Panc1 (cell line): ENCODE data around the gene NLRP12. TPM values are rescaled to one million over a fixed set of nuclear protein-coding genes. Genes with fewer than 3 reads are reported as not detected.
A peak's percentile ranks its signal among the peaks of the same experiment; 100 is the strongest.

ENCODE experiments used
- ATAC-seq: fragments of 200-7000 bp; cut with Tn5 transposase; 2 replicates; pipeline ENCODE4 v1.9.1; 2020; ENCODE audit warnings: mild to moderate bottlenecking, moderate library complexity
- BruUV-seq: library from RNA; stranded (reverse); fragments of 400-500 nt; replicated peaks from 2 replicates; lab custom pipeline; 2021; lab: Mats Ljungman, UMichigan
- CTCF ChIA-PET: fragments of 300-600 bp; sonication (Branson Sonifier 250); formaldehyde crosslinking; loops from one replicate; lab custom pipeline; 2022; ENCODE audit warnings: antibody characterized with exemption; lab: Charles Lee
- POLR2A ChIA-PET: fragments of 300-600 bp; sonication (Branson Sonifier 250); formaldehyde crosslinking; loops from one replicate; lab custom pipeline; 2022; ENCODE audit warnings: antibody characterized with exemption; lab: Charles Lee
- DNase-seq: peaks from one replicate; pipeline ENCODE4 v3.0.0-alpha.2; 2010; ENCODE audit warnings: low read depth, low spot score
- H3K27ac ChIP-seq: 2 replicates; pipeline ENCODE4 v1.5.1; 2011; ENCODE audit warnings: mild to moderate bottlenecking, low read length, inconsistent platforms
- H3K27me3 ChIP-seq: fragments of 200-500 bp; sonication (Bioruptor generic); 2 replicates; pipeline ENCODE4 v1.6.0; 2014; ENCODE audit warnings: low read length, inconsistent platforms; ENCODE audit not compliant: control insufficient read depth, insufficient read depth
- H3K36me3 ChIP-seq: fragments of 200-500 bp; sonication (Bioruptor generic); 2 replicates; pipeline ENCODE4 v1.5.1; 2014; ENCODE audit warnings: inconsistent platforms, mild to moderate bottlenecking, low read length, moderate library complexity; ENCODE audit not compliant: control insufficient read depth, insufficient read depth
- H3K4me1 ChIP-seq: 2 replicates; pipeline ENCODE4 v1.5.1; 2011; ENCODE audit warnings: inconsistent platforms, mild to moderate bottlenecking, low read length, moderate library complexity; ENCODE audit not compliant: control insufficient read depth, insufficient read depth
- H3K4me3 ChIP-seq, 2 experiments: 2 replicates each; pipeline ENCODE4 v1.5.1; 2011 to 2012; ENCODE audit warnings: low read depth in 2 of 2, low read length in 2 of 2, mild to moderate bottlenecking in 2 of 2, inconsistent platforms in 1 of 2, moderate library complexity in 1 of 2
- H3K9me3 ChIP-seq: fragments of 200-500 bp; sonication (Bioruptor generic); 2 replicates; pipeline ENCODE4 v1.5.1; 2014; ENCODE audit warnings: low read depth, mild to moderate bottlenecking, inconsistent platforms, low read length, moderate library complexity; ENCODE audit not compliant: control insufficient read depth, insufficient read depth
- POLR2AphosphoS5 ChIP-seq: IDR thresholded peaks from 2 replicates; pipeline ENCODE4 v1.6.1; 2012; ENCODE audit warnings: mild to moderate bottlenecking, low read depth, low read length, moderate library complexity
- SIN3A ChIP-seq: IDR thresholded peaks from 2 replicates; pipeline ENCODE4 v1.6.1; 2012; ENCODE audit warnings: low read depth, mild to moderate bottlenecking, low read length, moderate library complexity, borderline replicate concordance; ENCODE audit not compliant: insufficient read depth
- TCF7L2 ChIP-seq: IDR thresholded peaks from 2 replicates; pipeline ENCODE4 v1.6.1; 2011; ENCODE audit warnings: mild to moderate bottlenecking, low read depth, low read length, inconsistent platforms
- in situ Hi-C: cut with HindIII; loops from 2 replicates; pipeline ENCODE4 v1.10.0; 2016; ENCODE audit warnings: low sequenced_read_pairs, low pct_unique_long_range_greater_than_20kb
- intact Hi-C: fragments of 100-400 bp; cut with micrococcal nuclease; formaldehyde crosslinking; loops from one replicate; pipeline ENCODE4 v1.10.0; 2022; ENCODE audit not compliant: unreplicated experiment
- total RNA-seq: library from RNA; stranded (reverse); gene quantifications from one replicate; pipeline ENCODE4 v1.2.1, GENCODE V29; 2021; ENCODE audit not compliant: unreplicated experiment
- TF ChIP-seq, protein P1 (sequence below): fragments of 450-650 bp; IDR thresholded peaks from 2 replicates; pipeline ENCODE4 v1.5.1; 2017; ENCODE audit warnings: mild to moderate bottlenecking
- TF ChIP-seq, protein P2 (sequence below), 2 experiments: IDR thresholded peaks; 2 replicates each; pipeline ENCODE4 v1.6.1; 2011 to 2012; ENCODE audit warnings: low read depth in 2 of 2, control low read depth in 1 of 2, low read length in 1 of 2, mild to moderate bottlenecking in 1 of 2, moderate library complexity in 1 of 2; ENCODE audit not compliant: insufficient read depth in 1 of 2

Gene NLRP12
- total RNA-seq, 1 experiment from 2014 or later: 0.05 TPM

GRCh38 chr19:53865918-53866864, 42.1 kb upstream of the NLRP12 start:
- Histone ChIP-seq H3K4me3 (peak overlapping the region; percentile 80 to 95), H3K4me1 (peaks cover 33% of the 10 kb centered on the region), H3K36me3 (no peaks in the 10 kb centered on the region; the same call in 1 of the 2 replicates), H3K27ac (peak overlapping the region; percentile 93), H3K27me3 (no peaks in the 10 kb centered on the region), H3K9me3 (no peaks in the 10 kb centered on the region)
- no peak for TF ChIP-seq SIN3A
- TF ChIP-seq POLR2AphosphoS5: peak; percentile 61
- TF ChIP-seq, protein P1, sequence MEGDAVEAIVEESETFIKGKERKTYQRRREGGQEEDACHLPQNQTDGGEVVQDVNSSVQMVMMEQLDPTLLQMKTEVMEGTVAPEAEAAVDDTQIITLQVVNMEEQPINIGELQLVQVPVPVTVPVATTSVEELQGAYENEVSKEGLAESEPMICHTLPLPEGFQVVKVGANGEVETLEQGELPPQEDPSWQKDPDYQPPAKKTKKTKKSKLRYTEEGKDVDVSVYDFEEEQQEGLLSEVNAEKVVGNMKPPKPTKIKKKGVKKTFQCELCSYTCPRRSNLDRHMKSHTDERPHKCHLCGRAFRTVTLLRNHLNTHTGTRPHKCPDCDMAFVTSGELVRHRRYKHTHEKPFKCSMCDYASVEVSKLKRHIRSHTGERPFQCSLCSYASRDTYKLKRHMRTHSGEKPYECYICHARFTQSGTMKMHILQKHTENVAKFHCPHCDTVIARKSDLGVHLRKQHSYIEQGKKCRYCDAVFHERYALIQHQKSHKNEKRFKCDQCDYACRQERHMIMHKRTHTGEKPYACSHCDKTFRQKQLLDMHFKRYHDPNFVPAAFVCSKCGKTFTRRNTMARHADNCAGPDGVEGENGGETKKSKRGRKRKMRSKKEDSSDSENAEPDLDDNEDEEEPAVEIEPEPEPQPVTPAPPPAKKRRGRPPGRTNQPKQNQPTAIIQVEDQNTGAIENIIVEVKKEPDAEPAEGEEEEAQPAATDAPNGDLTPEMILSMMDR: no peak
- DNase-seq (no peak), ATAC-seq (peak; percentile 64)
- intact Hi-C loops (no loop called here), in situ Hi-C loops (no loop called here)
- ChIA-PET POLR2A (interaction anchor here (0.5 to 1.1 kb wide), 6 partner anchors 10 to 243 kb away, joined by 3 to 8 read pairs (median 4); no protein-coding TSS in a partner anchor), CTCF (interaction anchor here (0.9 kb wide), 1 partner anchor 164 kb away, joined by 9 read pairs; no protein-coding TSS in a partner anchor)
- BruUV-seq: no TSS peak

DNA sequence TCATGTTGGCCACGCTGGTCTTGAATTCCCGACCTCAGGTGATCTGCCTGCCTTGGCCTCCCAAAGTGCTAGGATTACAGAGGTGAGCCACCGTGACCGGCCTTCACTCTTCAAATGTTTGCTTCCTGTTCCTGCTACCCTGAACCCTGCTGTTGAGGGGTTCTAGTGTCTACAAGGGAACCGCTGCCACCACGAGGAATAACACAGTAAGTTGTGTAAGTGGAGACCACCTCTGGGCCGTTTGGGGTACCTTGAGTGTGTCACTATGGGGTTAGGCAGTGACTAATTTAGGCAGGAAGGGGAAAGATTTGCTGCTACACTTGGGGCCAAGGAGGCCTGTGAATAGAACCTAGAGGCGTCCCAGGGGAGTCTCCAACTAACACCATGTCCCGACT, 41.4 kb upstream of the NLRP12 start:
- Histone ChIP-seq H3K36me3 (no peaks in the 10 kb centered on the region; the same call in 1 of the 2 replicates), H3K27ac (peak overlapping the region; percentile 93), H3K27me3 (no peaks in the 10 kb centered on the region), H3K4me3 (peak overlapping the region; percentile 80 to 95), H3K4me1 (peaks cover 28% of the 10 kb centered on the region), H3K9me3 (no peaks in the 10 kb centered on the region)
- ATAC-seq (no peak), DNase-seq (no peak)
- intact Hi-C loops (no loop called here), in situ Hi-C loops (no loop called here)
- ChIA-PET POLR2A (interaction anchor here (0.6 to 1.1 kb wide), 5 partner anchors 10 to 100 kb away, joined by 3 to 8 read pairs (median 3); no protein-coding TSS in a partner anchor), CTCF (interaction anchor here (0.9 kb wide), 1 partner anchor 165 kb away, joined by 9 read pairs; no protein-coding TSS in a partner anchor)
- TF ChIP-seq, protein P1: no peak
- TF ChIP-seq, protein P2, sequence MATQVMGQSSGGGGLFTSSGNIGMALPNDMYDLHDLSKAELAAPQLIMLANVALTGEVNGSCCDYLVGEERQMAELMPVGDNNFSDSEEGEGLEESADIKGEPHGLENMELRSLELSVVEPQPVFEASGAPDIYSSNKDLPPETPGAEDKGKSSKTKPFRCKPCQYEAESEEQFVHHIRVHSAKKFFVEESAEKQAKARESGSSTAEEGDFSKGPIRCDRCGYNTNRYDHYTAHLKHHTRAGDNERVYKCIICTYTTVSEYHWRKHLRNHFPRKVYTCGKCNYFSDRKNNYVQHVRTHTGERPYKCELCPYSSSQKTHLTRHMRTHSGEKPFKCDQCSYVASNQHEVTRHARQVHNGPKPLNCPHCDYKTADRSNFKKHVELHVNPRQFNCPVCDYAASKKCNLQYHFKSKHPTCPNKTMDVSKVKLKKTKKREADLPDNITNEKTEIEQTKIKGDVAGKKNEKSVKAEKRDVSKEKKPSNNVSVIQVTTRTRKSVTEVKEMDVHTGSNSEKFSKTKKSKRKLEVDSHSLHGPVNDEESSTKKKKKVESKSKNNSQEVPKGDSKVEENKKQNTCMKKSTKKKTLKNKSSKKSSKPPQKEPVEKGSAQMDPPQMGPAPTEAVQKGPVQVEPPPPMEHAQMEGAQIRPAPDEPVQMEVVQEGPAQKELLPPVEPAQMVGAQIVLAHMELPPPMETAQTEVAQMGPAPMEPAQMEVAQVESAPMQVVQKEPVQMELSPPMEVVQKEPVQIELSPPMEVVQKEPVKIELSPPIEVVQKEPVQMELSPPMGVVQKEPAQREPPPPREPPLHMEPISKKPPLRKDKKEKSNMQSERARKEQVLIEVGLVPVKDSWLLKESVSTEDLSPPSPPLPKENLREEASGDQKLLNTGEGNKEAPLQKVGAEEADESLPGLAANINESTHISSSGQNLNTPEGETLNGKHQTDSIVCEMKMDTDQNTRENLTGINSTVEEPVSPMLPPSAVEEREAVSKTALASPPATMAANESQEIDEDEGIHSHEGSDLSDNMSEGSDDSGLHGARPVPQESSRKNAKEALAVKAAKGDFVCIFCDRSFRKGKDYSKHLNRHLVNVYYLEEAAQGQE (IDR thresholded peaks at IDR 0.05; ENCODE audit: insufficient read depth in 1 of 2, low read depth in 2 of 2, low read length in 1 of 2): no peak
- no peak for TF ChIP-seq TCF7L2
- no peak for TF ChIP-seq POLR2AphosphoS5
- TF ChIP-seq SIN3A: no peak
- BruUV-seq: no TSS peak
